Hepatocyte (in vitro differentiated cells): Measurements from ENCODE around the gene CFAP97. TPM values are rescaled to one million over a fixed set of nuclear protein-coding genes. Genes with fewer than 3 reads are reported as not detected.

Source experiments
- DNase-seq: peaks from one replicate; pipeline ENCODE4 v3.0.0-alpha.2; 2016; ENCODE audit warnings: low spot score
- H2AFZ ChIP-seq: fragments of 200-600 bp; sonication (generic); 2 replicates; pipeline ENCODE4 v1.6.0; 2016; ENCODE audit warnings: antibody characterized with exemption, mild to moderate bottlenecking
- H3K27ac ChIP-seq: fragments of 200-600 bp; sonication (generic); 2 replicates; pipeline ENCODE4 v1.5.1; 2016; ENCODE audit warnings: mild to moderate bottlenecking
- H3K27me3 ChIP-seq: fragments of 200-600 bp; sonication (generic); 2 replicates; pipeline ENCODE4 v1.6.1; 2016
- H3K36me3 ChIP-seq: fragments of 200-600 bp; sonication (generic); replicated peaks from 2 replicates; pipeline ENCODE4 v1.5.1; 2016; ENCODE audit warnings: low read depth; ENCODE audit not compliant: insufficient read depth
- H3K4me1 ChIP-seq: fragments of 200-600 bp; sonication (generic); 2 replicates; pipeline ENCODE4 v1.5.1; 2016; ENCODE audit warnings: mild to moderate bottlenecking, moderate library complexity; ENCODE audit not compliant: insufficient read depth
- H3K4me2 ChIP-seq: fragments of 200-600 bp; sonication (generic); 2 replicates; pipeline ENCODE4 v1.6.0; 2016
- H3K4me3 ChIP-seq: fragments of 200-600 bp; sonication (generic); 2 replicates; pipeline ENCODE4 v1.5.1; 2016; ENCODE audit warnings: mild to moderate bottlenecking
- H3K79me2 ChIP-seq: fragments of 200-600 bp; sonication (generic); 2 replicates; pipeline ENCODE4 v1.6.0; 2017; ENCODE audit warnings: mild to moderate bottlenecking
- H3K9me2 ChIP-seq: fragments of 200-600 bp; sonication (generic); replicated peaks from 2 replicates; pipeline ENCODE4 v1.6.0; 2017; ENCODE audit warnings: mild to moderate bottlenecking; ENCODE audit not compliant: insufficient read depth
- H3K9me3 ChIP-seq: fragments of 200-600 bp; sonication (generic); 2 replicates; pipeline ENCODE4 v1.5.1; 2016; ENCODE audit warnings: low read depth, mild to moderate bottlenecking
- H4K20me1 ChIP-seq: fragments of 200-600 bp; sonication (generic); 2 replicates; pipeline ENCODE4 v1.6.0; 2016; ENCODE audit warnings: mild to moderate bottlenecking; ENCODE audit not compliant: insufficient read depth, poor library complexity, severe bottlenecking
- EZH2 ChIP-seq: fragments of 200-600 bp; sonication (generic); IDR thresholded peaks from 2 replicates; pipeline ENCODE4 v1.6.1; 2016; ENCODE audit warnings: antibody characterized with exemption, mild to moderate bottlenecking, borderline replicate concordance
- EZH2phosphoT487 ChIP-seq: fragments of 200-600 bp; sonication (generic); IDR thresholded peaks from one replicate; pipeline ENCODE4 v1.6.1; 2018; ENCODE audit warnings: antibody characterized with exemption, mild to moderate bottlenecking, low read depth, moderate library complexity; ENCODE audit not compliant: unreplicated experiment, severe bottlenecking
- WGBS: methylation state at CpG from one replicate; pipeline ENCODE4 v1.1.6; 2016; ENCODE audit warnings: low lambda C conversion rate; ENCODE audit errors: missing lambda C conversion rate; 5-methylcytosine and 5-hydroxymethylcytosine counted together
- polyA plus RNA-seq: library from polyadenylated mRNA; unstranded; fragments of >200 nt; fragmentation: Nextera tagmentation; extraction: Ambion mirVana; gene quantifications from 2 replicates; pipeline ENCODE4 v1.2.1, GENCODE V29; 2016
- total RNA-seq: library from RNA; depleted of rRNA; stranded (reverse); fragments of >200 nt; gene quantifications from 2 replicates; pipeline ENCODE4 v1.2.3, GENCODE V29; 2014
- TF ChIP-seq, protein P1 (sequence below): fragments of 200-600 bp; sonication (generic); IDR thresholded peaks from 2 replicates; pipeline ENCODE4 v1.5.1; 2016; ENCODE audit warnings: antibody characterized with exemption, mild to moderate bottlenecking; ENCODE audit not compliant: poor library complexity

CFAP97 gene
- total RNA-seq = 28.5 and 28.9 TPM in 2 replicates
- polyA plus RNA-seq = 16.5 and 20.2 TPM in 2 replicates

DNA sequence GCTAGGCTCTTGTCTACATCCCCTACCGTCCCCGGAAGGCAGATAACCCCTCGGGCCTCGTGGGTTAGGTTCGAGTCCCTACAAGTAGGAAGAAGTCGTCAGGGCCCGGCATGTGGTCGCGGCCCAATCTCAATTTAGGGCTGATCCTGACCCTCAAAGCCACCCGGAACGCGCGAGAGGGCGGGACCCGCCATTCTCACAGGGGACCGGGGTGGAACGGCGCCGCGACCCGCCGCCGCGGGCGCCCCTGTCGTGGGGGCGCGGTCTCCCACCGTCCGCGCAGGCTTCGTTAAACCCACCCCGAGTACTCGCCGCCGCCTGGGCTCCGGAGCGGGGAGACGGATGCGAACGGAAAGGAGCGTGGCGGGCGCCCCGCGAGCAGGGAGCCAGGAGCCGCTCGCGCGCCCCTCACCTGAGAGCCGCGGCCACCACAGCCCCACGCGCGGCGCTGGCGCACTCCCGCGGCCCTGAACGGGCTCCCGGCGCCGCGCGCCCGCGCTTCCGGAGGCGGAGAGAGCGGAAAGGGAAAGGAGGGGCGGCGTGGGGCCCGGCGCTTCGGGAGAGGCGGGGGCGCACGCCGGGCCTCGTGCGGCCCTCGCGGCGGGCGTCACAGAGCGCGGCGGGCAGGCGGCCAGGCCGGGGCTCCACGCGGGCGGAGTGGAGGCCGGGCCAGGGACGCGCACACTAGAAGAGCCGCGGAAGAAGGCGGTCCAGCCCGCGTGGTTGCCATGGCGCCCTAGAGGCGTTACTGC, at the start of gene CFAP97:
Gene CFAP97 (minus strand): TSS at position 515 of the 752 bp plus-strand sequence. CDS start 12,804 bp downstream, outside the sequence.
- 1% methylated on average over 66 of the region's 103 CpGs for WGBS
- H3K36me3 ChIP-seq = no peaks in the 10 kb centered on the region
- peak within 1 kb of the TSS; percentile 43 for H3K4me3 ChIP-seq
- TF ChIP-seq, protein P1, sequence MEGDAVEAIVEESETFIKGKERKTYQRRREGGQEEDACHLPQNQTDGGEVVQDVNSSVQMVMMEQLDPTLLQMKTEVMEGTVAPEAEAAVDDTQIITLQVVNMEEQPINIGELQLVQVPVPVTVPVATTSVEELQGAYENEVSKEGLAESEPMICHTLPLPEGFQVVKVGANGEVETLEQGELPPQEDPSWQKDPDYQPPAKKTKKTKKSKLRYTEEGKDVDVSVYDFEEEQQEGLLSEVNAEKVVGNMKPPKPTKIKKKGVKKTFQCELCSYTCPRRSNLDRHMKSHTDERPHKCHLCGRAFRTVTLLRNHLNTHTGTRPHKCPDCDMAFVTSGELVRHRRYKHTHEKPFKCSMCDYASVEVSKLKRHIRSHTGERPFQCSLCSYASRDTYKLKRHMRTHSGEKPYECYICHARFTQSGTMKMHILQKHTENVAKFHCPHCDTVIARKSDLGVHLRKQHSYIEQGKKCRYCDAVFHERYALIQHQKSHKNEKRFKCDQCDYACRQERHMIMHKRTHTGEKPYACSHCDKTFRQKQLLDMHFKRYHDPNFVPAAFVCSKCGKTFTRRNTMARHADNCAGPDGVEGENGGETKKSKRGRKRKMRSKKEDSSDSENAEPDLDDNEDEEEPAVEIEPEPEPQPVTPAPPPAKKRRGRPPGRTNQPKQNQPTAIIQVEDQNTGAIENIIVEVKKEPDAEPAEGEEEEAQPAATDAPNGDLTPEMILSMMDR = no peak
- TF ChIP-seq EZH2phosphoT487 (no peak), EZH2 (no peak)
- peak; percentile 93 for DNase-seq
- H3K27me3 ChIP-seq = no peaks in the 10 kb centered on the region
- H3K4me2 ChIP-seq = peak within 1 kb of the TSS; percentile 78
- H3K79me2 ChIP-seq = peaks cover 37% of the 10 kb centered on the region
- H3K9me3 ChIP-seq = no peaks in the 10 kb centered on the region
- H3K4me1 ChIP-seq = peaks cover 21% of the 10 kb centered on the region
- H3K27ac ChIP-seq = peak within 1 kb of the TSS; percentile 97
- no peaks in the 10 kb centered on the region for H3K9me2 ChIP-seq
- peak within 1 kb of the TSS; percentile 89 for H2AFZ ChIP-seq
- no peaks in the 10 kb centered on the region for H4K20me1 ChIP-seq

DNA sequence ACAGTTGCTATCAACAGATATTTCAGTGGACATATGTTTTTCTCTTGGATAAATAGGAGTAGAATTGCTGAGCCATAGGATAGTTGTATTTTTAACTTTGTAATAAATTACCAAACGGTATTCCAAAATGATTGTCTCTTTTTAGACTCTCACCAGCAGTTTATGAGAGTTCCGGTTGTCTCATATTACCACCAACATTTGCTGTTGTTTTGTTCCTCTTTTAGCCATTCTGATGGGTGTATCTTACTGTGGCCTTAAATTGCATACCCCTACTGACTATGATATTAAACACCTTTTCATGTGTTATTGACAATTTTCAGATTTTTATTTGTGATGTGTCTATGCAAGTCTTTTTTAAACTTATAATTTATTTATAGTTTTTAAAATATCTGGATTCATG, 45.3 kb upstream of the CFAP97 start:
- H3K4me1 ChIP-seq = no peaks in the 10 kb centered on the region
- no peak overlapping the region for H2AFZ ChIP-seq
- no peaks in the 10 kb centered on the region for H4K20me1 ChIP-seq
- no peak overlapping the region for H3K27ac ChIP-seq
- no peaks in the 10 kb centered on the region for H3K36me3 ChIP-seq
- H3K79me2 ChIP-seq = peaks cover 15% of the 10 kb centered on the region
- TF ChIP-seq, protein P1 = no peak
- TF ChIP-seq EZH2 (no peak), EZH2phosphoT487 (no peak)
- H3K9me3 ChIP-seq = no peaks in the 10 kb centered on the region
- H3K4me3 ChIP-seq = no peak overlapping the region
- no peak for DNase-seq
- H3K27me3 ChIP-seq = no peaks in the 10 kb centered on the region
- H3K9me2 ChIP-seq = no peaks in the 10 kb centered on the region
- H3K4me2 ChIP-seq = no peak overlapping the region
- WGBS = 71% methylated on average over 2 of the region's 2 CpGs

DNA sequence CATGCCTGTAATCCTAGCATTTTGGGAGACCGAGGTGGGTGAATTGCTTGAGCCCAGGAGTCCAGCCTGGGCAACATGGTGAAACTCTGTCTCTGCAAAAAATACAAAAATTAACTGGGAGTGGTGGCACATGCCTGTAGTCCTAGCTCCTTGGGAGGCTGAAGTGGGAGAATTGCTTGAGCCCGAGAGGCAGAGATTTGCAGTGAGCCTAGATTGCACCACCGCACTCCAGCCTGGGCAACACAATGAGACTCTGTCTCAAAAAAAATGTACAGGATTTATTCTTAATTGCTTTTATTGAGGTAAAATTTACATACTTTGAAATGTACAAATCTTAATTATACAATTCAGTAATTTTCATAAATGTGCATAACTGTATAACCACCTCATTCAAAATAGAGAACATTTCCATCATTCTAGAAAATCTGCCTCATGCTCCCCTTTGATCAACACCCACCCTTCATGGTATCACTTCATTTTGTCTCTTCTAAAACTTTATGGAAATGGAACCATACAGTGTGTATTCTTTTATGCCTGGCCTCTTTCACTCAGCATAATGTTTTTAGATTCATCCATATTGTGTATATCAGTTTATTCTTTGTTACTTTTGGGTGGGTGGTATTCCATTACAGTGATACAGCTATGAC, 44.7 kb upstream of the CFAP97 start:
- Histone ChIP-seq H3K9me3 (no peaks in the 10 kb centered on the region), H3K79me2 (peaks cover 15% of the 10 kb centered on the region), H3K4me3 (no peak overlapping the region), H3K36me3 (no peaks in the 10 kb centered on the region), H4K20me1 (no peaks in the 10 kb centered on the region), H3K4me2 (no peak overlapping the region), H3K27me3 (no peaks in the 10 kb centered on the region), H3K4me1 (no peaks in the 10 kb centered on the region), H3K27ac (no peak overlapping the region), H2AFZ (no peak overlapping the region), H3K9me2 (no peaks in the 10 kb centered on the region)
- WGBS = 98% methylated on average over 3 of the region's 3 CpGs
- DNase-seq = no peak
- TF ChIP-seq EZH2 = no peak
- TF ChIP-seq, protein P1 = no peak
- TF ChIP-seq EZH2phosphoT487 = no peak
